Measurements from ENCODE around the gene JPH3.

JPH3 gene

GRCh38 chr16:87598431-87598830 lies 3.9 kb upstream of the JPH3 start:
- no peak for DNase-seq

- no peak for DNase-seq
These were observed 2.1 kb upstream of the JPH3 start for GRCh38 chr16:87600246-87600645.

- peak in 2 of 56 donors; percentile 21 to 30 for DNase-seq
These were observed 817 bp upstream of the JPH3 start for GRCh38 chr16:87601401-87601981.

GRCh38 chr16:87602821-87603683 lies 744 bp downstream of the JPH3 start:
- DNase-seq = peak in 1 of 56 donors; percentile 16

GRCh38 chr16:87603684-87604633 lies 1.7 kb downstream of the JPH3 start:
- DNase-seq = peak in 3 of 56 donors; percentile 7 to 35 (median 16)

GRCh38 chr16:87604634-87605111 lies 2.4 kb downstream of the JPH3 start:
- DNase-seq = peak in 5 of 56 donors; percentile 9 to 34 (median 24)

- peak in 13 of 56 donors; percentile 4 to 60 (median 34) for DNase-seq
These were observed 4.9 kb downstream of the JPH3 start for GRCh38 chr16:87607223-87607622.

GRCh38 chr16:87607871-87608270 lies 5.6 kb downstream of the JPH3 start:
- peak in 1 of 56 donors; percentile 6 for DNase-seq

GRCh38 chr16:87608400-87608985 lies 6.2 kb downstream of the JPH3 start:
- DNase-seq = peak in 4 of 56 donors; percentile 5 to 13 (median 10)

- DNase-seq = peak in 1 of 56 donors; percentile 3
These were observed 7.7 kb downstream of the JPH3 start for GRCh38 chr16:87610026-87610425.

- no peak for DNase-seq
These were observed 9.1 kb downstream of the JPH3 start for GRCh38 chr16:87611456-87611855.

- no peak for DNase-seq
These were observed 11.7 kb downstream of the JPH3 start for GRCh38 chr16:87613961-87614360.

GRCh38 chr16:87615621-87616041 lies 13.3 kb downstream of the JPH3 start:
- no peak for DNase-seq

GRCh38 chr16:87616556-87616955 lies 14.2 kb downstream of the JPH3 start:
- DNase-seq = no peak

- DNase-seq = no peak
These were observed 15.9 kb downstream of the JPH3 start for GRCh38 chr16:87618216-87618615.

GRCh38 chr16:87619360-87620200 lies 17.3 kb downstream of the JPH3 start:
- DNase-seq = no peak

GRCh38 chr16:87620201-87620495 lies 17.8 kb downstream of the JPH3 start:
- DNase-seq = no peak

GRCh38 chr16:87621550-87621829 lies 19.2 kb downstream of the JPH3 start:
- DNase-seq = no peak

- DNase-seq = no peak
These were observed 19.8 kb downstream of the JPH3 start for GRCh38 chr16:87621976-87622713.

All from amygdala (tissue), 56 donors.